Stimulated activated CD4-positive, alpha-beta T cell treated with anti-CD3 and anti-CD28 coated beads, Interleukin-12 subunit alpha, Interleukin-12 subunit beta, amount 100 ng/mL, for 48 hours (primary cell): Measurements from ENCODE around the gene CHST8.
"Not testable (repeated sequence)": the region's sequence is repeated elsewhere in the genome, so short reads cannot be mapped to it uniquely, and the experiment has no call there.

Experiments
- DNase-seq, 3 donors: peaks; one replicate each; pipeline ENCODE4 v3.0.0-alpha.2; 2020; ENCODE audit warnings: low read depth in 2 of 3, low spot score in 1 of 3

The CHST8 gene

GRCh38 chr19:33641956-33642498 is 20.3 kb downstream of the CHST8 start:
- DNase-seq, result no peak

GRCh38 chr19:33644284-33644836 is 22.6 kb downstream of the CHST8 start:
- no peak for DNase-seq

GRCh38 chr19:33646306-33646705 is 24.6 kb downstream of the CHST8 start:
- no peak for DNase-seq

- DNase-seq, result no peak
These were observed 25.4 kb downstream of the CHST8 start for GRCh38 chr19:33647146-33647545.

GRCh38 chr19:33649627-33650305 is 28.0 kb downstream of the CHST8 start:
- no peak for DNase-seq

- DNase-seq, result no peak
These were observed 31.9 kb downstream of the CHST8 start for GRCh38 chr19:33653684-33654083.

DNA sequence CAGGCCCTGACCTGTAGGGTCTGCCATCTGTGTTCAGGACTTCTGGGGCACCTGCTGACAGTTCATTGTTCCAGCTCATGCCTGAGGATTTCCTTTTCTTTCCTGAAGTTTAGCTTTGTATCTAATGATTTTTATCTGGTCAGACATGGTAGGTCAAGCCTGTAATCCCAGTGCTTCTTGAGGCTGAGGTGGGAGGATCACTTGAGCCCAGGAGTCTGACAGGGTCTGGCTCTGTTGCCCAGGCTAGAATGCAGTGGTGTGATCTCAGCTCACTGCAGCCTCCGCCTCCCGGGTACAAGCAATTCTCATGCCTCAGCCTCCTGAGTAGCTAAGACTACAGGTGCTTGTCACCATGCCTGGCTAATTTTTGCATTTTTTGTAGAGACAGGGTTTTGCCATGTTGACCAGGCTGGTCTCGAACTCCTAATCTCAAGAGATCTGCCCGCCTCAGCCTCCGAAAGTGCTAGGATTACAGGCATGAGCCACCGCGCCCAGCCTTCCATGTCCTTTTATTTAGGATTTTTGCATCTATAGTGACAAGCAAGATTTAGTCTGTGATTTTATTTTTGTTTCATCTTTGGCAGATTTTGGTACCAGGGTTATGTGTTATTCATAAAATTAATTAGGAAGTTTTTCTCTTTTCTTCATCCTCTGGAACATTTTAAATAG is 33.2 kb downstream of the CHST8 start:
- no peak for DNase-seq

GRCh38 chr19:33659835-33660234 is 38.1 kb downstream of the CHST8 start:
- DNase-seq, result no peak

DNA sequence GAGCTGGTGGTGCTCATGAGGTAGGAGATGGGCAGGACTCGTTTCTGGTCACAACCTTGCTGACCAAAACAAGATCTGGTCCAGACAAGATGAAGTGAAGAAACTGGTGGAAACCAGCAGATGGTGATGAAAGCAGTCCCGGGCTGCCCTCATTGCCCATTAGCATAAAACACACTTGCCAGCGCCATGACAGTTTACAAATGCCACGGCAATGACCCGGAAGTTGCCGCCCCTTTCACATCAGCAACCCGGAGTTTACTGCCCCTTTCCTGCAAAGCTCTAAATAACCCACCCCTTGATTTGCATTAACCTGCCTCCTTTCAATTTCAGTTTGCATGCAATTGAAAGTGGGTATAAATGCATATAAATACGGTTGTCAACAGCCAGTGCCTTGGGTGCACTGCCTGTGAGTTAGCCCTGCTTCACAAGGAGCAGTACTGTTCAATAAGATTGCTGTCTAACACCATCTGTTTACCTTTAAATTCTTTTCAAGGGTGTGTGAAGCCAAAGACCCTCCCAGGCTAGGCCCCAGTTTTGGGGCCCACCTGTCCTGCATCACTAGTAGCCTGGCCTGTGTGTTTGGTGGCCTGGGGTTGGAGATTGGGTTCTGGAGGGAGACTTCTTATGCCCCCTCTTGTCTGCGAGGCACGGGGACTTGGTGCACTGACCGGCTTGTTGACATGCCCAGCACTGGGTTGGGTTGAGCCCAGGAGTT is 38.8 kb downstream of the CHST8 start:
- no peak for DNase-seq

- DNase-seq, result no peak
These were observed 39.6 kb downstream of the CHST8 start for GRCh38 chr19:33661336-33661735.

DNA sequence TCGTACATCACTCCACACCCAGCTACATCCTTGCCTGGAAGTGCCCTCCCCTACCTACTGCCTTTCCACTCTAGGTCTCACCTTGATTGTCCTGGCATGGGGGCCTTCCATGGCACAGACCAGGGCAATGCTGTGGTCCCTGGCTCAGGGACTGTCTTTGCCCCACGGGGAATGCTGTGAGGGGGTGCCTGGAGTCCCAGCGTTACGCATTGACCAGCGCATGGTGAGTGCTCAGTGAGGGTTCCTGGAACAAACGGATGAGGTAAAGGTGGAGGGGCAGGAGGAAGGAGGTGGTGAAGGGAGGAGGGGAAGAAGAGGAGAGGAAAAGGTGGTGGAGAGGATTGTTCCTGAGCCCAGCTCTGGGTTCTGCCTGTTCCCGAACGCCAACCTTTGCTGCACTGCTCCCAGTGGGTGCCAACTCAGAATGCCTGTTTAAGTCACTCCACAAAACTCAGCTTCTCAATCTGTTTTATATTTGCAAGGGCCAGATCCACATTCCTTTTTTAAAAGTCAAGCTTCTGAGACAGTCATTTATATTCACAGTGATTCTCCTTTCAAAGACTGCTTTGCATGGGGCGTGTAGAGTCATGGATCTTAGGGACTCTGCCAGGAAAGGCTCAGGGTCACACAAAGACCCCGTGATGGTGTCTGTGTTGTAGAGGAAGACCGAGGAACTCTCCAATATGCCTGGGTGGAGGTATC is 40.8 kb downstream of the CHST8 start:
- DNase-seq, result no peak

GRCh38 chr19:33663316-33663715 is 41.6 kb downstream of the CHST8 start:
- DNase-seq, result not testable (repeated sequence)

GRCh38 chr19:33664744-33665143 is 43.0 kb downstream of the CHST8 start:
- no peak for DNase-seq

GRCh38 chr19:33665776-33666595 is 44.2 kb downstream of the CHST8 start:
- no peak for DNase-seq

DNA sequence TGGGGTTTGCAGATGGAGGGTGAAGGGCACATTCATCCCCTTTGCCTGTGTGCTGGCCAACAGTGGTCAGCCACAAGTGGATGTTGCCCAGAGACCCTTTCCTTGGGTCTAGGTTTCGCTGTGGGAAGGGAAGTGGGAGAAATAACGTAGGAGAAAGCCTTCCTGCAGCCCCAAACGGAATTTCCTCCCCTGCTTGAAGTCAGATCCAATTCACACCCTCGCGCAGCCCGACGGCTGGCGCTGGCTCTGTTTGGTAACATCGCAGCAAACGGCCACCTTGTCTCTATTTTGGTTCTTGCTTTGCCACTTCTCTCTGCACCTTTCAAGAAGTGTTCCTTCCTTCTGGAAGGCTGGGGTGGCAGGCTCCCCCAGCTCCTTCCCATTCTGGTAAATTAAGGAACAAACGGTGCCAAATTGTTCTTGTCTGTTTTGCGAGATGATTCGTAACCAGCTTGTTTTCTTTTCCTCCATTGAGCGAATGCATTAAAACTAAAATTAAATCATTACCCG is 45.4 kb downstream of the CHST8 start:
- DNase-seq, result no peak

GRCh38 chr19:33667881-33668280 is 46.1 kb downstream of the CHST8 start:
- no peak for DNase-seq

DNA sequence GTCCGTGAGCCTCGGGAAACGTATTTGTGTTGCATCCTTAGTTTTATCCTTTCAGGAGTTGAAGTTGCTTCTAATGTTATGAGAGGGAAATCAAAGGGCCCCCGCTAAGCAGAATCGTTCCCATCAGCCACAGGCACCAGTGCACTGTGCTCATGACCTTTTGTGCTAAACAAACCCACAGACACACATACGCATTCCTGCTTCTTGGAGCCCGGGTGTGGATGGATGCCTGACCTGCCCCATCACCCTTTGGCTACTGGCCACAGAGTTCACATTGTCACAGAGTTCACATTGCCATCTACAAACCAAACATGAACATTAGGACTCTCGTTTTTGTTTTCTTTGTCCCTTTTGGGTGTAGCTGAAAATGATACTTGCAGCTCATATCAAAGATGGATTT is 47.2 kb downstream of the CHST8 start:
- no peak for DNase-seq

- DNase-seq, result no peak
These were observed 47.6 kb downstream of the CHST8 start for GRCh38 chr19:33669376-33669775.

- DNase-seq, result no peak
These were observed 48.6 kb downstream of the CHST8 start for GRCh38 chr19:33670398-33670797.

GRCh38 chr19:33671211-33671610 is 49.5 kb downstream of the CHST8 start:
- no peak for DNase-seq
